AG09309 (cell line): ENCODE measurements around the gene KCNK6.
A peak's percentile ranks its signal among the peaks of the same experiment; 100 is the strongest.

Experiments used
- DNase-seq: peaks from one replicate; pipeline ENCODE4 v3.0.0-alpha.2; 2010; ENCODE audit warnings: low read depth
- H3K4me3 ChIP-seq: 2 replicates; pipeline ENCODE4 v1.5.1; 2011; ENCODE audit warnings: mild to moderate bottlenecking, low read depth, low read length, moderate library complexity; ENCODE audit not compliant: control insufficient read depth
- TF ChIP-seq, protein P1 (sequence below): IDR thresholded peaks from 2 replicates; pipeline ENCODE4 v1.5.1; 2011; ENCODE audit warnings: mild to moderate bottlenecking, low read depth, low read length, inconsistent platforms; ENCODE audit not compliant: insufficient read depth, control insufficient read depth; ENCODE audit errors: missing control alignments

KCNK6 gene

DNA sequence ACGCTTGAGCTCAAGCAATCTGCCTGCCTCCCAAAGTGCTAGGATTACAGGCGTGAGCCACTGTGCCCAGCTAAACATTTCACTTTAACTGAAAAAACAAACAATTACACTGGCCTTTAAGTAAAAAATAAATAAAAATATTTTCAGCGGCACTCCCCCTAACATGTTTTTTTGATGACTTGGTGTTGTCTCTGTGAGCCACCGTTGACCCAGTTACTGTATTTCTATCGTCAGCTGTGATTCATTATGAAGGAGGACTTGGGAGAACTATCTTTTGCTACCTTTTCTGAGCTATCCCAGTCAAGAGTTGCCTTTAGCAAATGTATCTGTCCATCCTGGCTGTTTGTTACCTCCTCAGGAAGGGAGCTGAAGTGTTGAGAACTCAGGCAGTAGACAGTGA lies 34.1 kb upstream of the KCNK6 start:
- no peak for DNase-seq
- TF ChIP-seq, protein P1, sequence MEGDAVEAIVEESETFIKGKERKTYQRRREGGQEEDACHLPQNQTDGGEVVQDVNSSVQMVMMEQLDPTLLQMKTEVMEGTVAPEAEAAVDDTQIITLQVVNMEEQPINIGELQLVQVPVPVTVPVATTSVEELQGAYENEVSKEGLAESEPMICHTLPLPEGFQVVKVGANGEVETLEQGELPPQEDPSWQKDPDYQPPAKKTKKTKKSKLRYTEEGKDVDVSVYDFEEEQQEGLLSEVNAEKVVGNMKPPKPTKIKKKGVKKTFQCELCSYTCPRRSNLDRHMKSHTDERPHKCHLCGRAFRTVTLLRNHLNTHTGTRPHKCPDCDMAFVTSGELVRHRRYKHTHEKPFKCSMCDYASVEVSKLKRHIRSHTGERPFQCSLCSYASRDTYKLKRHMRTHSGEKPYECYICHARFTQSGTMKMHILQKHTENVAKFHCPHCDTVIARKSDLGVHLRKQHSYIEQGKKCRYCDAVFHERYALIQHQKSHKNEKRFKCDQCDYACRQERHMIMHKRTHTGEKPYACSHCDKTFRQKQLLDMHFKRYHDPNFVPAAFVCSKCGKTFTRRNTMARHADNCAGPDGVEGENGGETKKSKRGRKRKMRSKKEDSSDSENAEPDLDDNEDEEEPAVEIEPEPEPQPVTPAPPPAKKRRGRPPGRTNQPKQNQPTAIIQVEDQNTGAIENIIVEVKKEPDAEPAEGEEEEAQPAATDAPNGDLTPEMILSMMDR = no peak
- no peak overlapping the region for H3K4me3 ChIP-seq

DNA sequence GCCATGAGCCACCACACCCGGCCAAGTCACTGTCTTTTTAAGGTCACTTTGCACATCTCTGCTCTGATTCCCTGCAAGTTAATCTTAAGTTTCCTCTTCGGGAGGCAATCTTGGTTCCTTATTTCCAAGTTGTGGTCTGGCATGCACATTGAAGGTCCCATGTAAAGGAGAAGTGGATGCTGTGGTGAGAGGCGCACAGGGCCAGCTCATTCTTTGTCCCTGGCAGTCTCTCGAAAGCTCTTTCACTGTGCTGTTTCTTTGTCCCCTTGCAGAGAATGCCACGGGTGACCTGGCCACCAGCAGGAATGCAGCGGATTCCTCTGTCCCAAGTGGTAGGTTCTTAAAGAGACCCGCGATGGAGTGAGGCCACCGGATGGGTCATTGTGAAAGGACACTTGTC lies 32.0 kb upstream of the KCNK6 start:
- TF ChIP-seq, protein P1 = no peak
- DNase-seq = no peak
- no peak overlapping the region for H3K4me3 ChIP-seq

DNA sequence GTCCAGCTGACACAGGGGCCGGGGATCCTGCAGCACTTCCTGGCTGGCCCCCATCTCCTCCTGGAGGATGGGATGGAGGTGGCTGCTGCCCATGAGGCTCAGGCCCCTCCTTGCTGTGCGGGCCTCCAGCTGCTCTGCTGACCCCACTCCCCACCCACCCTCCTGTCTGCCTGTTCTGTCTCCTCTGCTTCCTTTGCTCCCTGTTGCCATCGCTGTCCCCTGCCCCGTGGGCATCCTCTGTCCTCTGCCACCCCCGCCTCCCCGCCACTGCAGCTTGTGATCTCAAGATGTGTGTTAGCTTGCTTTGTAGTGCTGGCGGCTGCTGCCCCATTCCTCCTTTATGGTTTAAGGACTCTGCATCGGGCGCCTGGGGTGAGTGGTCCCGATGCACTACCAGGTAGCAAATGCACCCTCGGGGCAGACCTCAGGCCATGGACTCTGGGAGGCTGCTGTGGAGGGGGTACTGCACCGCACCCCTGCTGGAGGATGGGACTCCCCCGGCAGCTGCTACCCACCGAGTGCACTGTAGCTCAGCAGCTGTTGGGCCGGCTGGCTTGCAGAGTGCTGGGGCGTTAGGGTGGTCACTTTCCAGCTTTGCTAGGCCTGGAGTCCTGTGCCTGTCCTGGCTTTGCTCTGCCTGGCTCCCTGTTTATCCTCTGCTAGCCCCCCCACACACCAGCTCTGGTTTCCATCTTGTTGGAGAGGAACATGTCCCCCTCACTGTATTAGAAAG lies 31.4 kb upstream of the KCNK6 start:
- TF ChIP-seq, protein P1 = no peak
- no peak for DNase-seq
- H3K4me3 ChIP-seq = no peak overlapping the region

DNA sequence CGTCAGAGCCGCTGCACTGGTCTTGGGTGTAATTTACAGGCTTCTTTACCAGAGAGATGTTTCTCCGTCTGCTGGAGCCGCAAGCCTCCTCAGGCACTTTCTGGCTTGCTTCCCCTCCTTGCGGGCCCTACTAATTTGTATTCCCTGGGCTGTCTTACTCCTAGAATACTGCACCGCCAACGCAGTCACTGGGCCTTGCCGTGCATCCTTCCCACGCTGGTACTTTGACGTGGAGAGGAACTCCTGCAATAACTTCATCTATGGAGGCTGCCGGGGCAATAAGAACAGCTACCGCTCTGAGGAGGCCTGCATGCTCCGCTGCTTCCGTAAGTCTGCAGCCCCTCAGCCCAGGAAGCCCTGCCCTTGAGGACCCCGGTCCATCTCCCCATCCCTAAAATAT lies 29.7 kb upstream of the KCNK6 start:
- no peak overlapping the region for H3K4me3 ChIP-seq
- TF ChIP-seq, protein P1 = no peak

DNA sequence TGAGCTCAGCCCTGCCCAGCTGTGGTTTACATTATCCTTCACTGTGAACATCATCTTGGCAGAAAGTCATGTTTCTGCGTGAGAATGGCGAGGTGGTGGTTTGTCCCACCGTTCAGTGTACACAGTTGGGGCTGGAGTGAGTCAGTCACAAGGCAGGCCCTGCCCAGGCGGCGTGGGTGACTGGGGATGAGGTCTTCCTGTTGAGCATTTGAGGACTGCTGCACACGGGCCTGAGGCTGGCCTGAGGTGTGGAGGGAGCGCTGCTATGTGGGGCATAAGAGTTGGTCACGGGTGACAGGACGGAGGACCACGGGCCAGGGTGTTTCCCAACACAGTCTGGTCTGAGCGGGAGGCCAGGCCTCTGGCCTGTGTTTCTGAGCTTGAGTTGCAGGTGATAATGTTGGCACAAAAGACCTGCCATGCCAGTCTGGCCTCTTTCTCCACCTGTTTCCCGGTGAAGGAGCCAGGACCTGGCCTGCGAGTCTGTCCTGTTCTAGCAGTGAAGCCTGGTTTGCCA lies 29.0 kb upstream of the KCNK6 start:
- peak; percentile 74 for DNase-seq
- TF ChIP-seq, protein P1 = no peak

More for the DNA sequence above, 29.7 kb upstream of the KCNK6 start:
- no peak for DNase-seq

DNA sequence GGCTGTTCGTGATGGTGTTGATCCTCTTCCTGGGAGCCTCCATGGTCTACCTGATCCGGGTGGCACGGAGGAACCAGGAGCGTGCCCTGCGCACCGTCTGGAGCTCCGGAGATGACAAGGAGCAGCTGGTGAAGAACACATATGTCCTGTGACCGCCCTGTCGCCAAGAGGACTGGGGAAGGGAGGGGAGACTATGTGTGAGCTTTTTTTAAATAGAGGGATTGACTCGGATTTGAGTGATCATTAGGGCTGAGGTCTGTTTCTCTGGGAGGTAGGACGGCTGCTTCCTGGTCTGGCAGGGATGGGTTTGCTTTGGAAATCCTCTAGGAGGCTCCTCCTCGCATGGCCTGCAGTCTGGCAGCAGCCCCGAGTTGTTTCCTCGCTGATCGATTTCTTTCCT lies 27.8 kb upstream of the KCNK6 start:
- H3K4me3 ChIP-seq = no peak overlapping the region
- DNase-seq = no peak
- TF ChIP-seq, protein P1 = no peak

More for the DNA sequence above, 29.0 kb upstream of the KCNK6 start:
- no peak overlapping the region for H3K4me3 ChIP-seq
